Ishikawa (cell line): Measurements from ENCODE around the gene SDK1.

Experiments
- CEBPB ChIP-seq: IDR thresholded peaks from 2 replicates; pipeline ENCODE4 v1.6.1; 2012
- CREB1 ChIP-seq: IDR thresholded peaks from 2 replicates; pipeline ENCODE4 v1.6.1; 2012; ENCODE audit warnings: low read depth
- EGR1 ChIP-seq: IDR thresholded peaks from 2 replicates; pipeline ENCODE4 v1.6.1; 2012
- EP300 ChIP-seq: IDR thresholded peaks from 2 replicates; pipeline ENCODE4 v1.6.1; 2012; ENCODE audit warnings: borderline replicate concordance
- FOXM1 ChIP-seq: IDR thresholded peaks from 2 replicates; pipeline ENCODE4 v1.6.1; 2012; ENCODE audit warnings: low read depth, borderline replicate concordance
- NFIC ChIP-seq: IDR thresholded peaks from 2 replicates; pipeline ENCODE4 v1.6.1; 2012
- RAD21 ChIP-seq: IDR thresholded peaks from 2 replicates; pipeline ENCODE4 v1.6.1; 2012; ENCODE audit warnings: low read depth
- TAF1 ChIP-seq: IDR thresholded peaks from 2 replicates; pipeline ENCODE4 v1.6.1; 2012; ENCODE audit warnings: low read depth, mild to moderate bottlenecking
- TCF12 ChIP-seq: IDR thresholded peaks from 2 replicates; pipeline ENCODE4 v1.6.1; 2012; ENCODE audit warnings: low read depth
- TEAD4 ChIP-seq: IDR thresholded peaks from 2 replicates; pipeline ENCODE4 v1.6.1; 2012
- YY1 ChIP-seq: IDR thresholded peaks from 2 replicates; pipeline ENCODE4 v1.6.1; 2012; ENCODE audit warnings: low read depth
- ZBTB7A ChIP-seq: IDR thresholded peaks from 2 replicates; pipeline ENCODE4 v1.6.1; 2012; ENCODE audit warnings: low read depth
- TF ChIP-seq, protein P1 (sequence below): IDR thresholded peaks from 2 replicates; pipeline ENCODE4 v1.6.1; 2012
- TF ChIP-seq, protein P2 (sequence below): IDR thresholded peaks from 2 replicates; pipeline ENCODE4 v1.6.1; 2012
- TF ChIP-seq, protein P3 (sequence below): IDR thresholded peaks from 2 replicates; pipeline ENCODE4 v1.6.1; 2012; ENCODE audit warnings: low read depth, mild to moderate bottlenecking

Gene SDK1

DNA sequence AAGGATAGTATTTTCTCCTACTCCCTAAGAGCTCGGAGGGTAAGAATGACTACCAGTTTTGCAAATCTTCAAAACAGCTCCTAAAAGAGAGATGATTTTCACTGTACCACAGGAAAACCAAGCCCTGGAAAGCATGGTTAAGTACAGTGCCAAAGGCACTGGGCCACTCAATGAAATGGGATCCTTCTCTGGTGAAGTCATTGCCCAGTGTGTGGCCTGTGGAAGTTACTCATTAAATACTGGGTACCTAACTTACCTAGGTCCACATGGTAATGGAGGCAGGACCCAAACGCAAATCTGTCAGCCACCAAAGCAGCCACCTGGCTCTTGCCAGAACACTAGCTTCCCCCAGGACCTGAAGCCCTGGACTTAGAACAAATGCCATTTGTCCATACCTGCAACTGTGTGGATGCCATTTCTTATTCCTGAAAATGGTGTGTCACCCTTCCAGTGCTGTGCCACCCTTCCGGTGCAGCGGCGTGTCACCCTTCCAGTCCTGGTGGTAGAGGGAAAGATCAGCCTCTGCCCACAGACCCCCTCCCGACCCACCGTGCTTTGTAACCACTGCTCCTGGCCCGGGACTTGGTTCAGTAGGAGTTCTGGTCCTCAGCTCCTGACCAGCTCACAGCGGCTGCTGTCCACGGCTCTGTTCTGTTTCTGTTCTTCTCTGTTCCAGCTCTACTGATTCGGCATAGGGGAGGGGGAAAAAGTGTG is 659.2 kb downstream of the SDK1 start:
- TF ChIP-seq, protein P1, sequence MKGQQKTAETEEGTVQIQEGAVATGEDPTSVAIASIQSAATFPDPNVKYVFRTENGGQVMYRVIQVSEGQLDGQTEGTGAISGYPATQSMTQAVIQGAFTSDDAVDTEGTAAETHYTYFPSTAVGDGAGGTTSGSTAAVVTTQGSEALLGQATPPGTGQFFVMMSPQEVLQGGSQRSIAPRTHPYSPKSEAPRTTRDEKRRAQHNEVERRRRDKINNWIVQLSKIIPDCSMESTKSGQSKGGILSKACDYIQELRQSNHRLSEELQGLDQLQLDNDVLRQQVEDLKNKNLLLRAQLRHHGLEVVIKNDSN: no peak
- TF ChIP-seq ZBTB7A (no peak), TCF12 (no peak), TEAD4 (no peak), CREB1 (no peak), TAF1 (no peak), RAD21 (no peak), CEBPB (no peak), NFIC (no peak), EGR1 (no peak), YY1 (no peak), FOXM1 (no peak), EP300 (no peak)
- TF ChIP-seq, protein P2, sequence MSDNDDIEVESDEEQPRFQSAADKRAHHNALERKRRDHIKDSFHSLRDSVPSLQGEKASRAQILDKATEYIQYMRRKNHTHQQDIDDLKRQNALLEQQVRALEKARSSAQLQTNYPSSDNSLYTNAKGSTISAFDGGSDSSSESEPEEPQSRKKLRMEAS: no peak
- TF ChIP-seq, protein P3, sequence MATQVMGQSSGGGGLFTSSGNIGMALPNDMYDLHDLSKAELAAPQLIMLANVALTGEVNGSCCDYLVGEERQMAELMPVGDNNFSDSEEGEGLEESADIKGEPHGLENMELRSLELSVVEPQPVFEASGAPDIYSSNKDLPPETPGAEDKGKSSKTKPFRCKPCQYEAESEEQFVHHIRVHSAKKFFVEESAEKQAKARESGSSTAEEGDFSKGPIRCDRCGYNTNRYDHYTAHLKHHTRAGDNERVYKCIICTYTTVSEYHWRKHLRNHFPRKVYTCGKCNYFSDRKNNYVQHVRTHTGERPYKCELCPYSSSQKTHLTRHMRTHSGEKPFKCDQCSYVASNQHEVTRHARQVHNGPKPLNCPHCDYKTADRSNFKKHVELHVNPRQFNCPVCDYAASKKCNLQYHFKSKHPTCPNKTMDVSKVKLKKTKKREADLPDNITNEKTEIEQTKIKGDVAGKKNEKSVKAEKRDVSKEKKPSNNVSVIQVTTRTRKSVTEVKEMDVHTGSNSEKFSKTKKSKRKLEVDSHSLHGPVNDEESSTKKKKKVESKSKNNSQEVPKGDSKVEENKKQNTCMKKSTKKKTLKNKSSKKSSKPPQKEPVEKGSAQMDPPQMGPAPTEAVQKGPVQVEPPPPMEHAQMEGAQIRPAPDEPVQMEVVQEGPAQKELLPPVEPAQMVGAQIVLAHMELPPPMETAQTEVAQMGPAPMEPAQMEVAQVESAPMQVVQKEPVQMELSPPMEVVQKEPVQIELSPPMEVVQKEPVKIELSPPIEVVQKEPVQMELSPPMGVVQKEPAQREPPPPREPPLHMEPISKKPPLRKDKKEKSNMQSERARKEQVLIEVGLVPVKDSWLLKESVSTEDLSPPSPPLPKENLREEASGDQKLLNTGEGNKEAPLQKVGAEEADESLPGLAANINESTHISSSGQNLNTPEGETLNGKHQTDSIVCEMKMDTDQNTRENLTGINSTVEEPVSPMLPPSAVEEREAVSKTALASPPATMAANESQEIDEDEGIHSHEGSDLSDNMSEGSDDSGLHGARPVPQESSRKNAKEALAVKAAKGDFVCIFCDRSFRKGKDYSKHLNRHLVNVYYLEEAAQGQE: no peak

DNA sequence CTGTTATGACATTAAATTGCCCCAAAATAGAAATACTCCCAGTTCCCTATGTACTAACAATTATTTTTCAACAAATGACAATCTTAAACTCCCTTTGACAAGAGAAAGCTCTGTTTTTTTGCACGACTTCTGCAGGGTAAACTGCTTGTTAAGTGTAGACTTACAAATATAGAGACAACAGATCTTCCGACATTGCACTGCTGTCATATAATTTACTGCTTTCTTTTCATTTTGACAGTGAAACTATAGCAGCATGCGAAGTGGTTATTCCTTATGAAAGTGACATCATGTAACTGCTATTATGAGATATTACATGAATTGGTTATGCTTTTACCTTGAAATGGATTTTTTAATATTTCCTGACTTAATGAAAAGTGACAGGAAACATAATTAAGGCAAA is 659.9 kb downstream of the SDK1 start:
- TF ChIP-seq RAD21: no peak
- TF ChIP-seq, protein P1: no peak
- TF ChIP-seq TAF1: no peak
- TF ChIP-seq NFIC: no peak
- no peak for TF ChIP-seq ZBTB7A
- no peak for TF ChIP-seq TCF12
- TF ChIP-seq TEAD4: no peak
- no peak for TF ChIP-seq CEBPB
- no peak for TF ChIP-seq EP300
- TF ChIP-seq EGR1: no peak
- no peak for TF ChIP-seq YY1
- TF ChIP-seq, protein P3: no peak
- no peak for TF ChIP-seq CREB1
- TF ChIP-seq FOXM1: no peak

DNA sequence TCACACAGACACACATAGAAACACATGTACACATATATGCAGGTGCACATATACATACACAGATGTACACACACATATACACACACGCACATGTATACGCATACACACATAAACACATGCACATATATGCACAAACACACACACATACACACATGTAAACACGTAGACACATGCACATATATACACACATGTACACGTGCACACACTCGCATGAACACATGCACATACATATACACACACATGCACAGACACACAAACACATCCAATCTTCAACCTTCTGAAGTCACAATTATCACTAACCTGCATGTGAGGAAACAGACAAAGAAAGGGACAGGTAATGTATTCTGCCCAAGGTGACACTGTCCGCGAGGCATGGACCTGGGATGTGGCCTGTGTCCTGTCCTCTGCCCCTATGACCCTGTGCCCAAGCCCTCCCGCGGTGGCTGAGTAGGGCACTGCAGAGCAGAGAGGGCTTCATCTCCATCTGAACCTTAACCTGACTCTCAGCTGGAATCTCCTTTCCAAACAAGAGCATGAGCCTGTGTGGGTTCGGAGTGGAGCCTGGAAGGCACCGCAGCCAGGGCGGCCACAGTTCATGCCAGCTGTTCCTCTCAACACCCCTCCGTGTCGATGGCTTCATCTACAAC is 660.9 kb downstream of the SDK1 start:
- no peak for TF ChIP-seq CEBPB
- no peak for TF ChIP-seq RAD21
- TF ChIP-seq NFIC: no peak
- TF ChIP-seq EGR1: no peak
- no peak for TF ChIP-seq CREB1
- TF ChIP-seq YY1: no peak
- TF ChIP-seq, protein P3: no peak
- no peak for TF ChIP-seq ZBTB7A
- no peak for TF ChIP-seq FOXM1
- TF ChIP-seq, protein P2: no peak
- TF ChIP-seq, protein P1: no peak
- TF ChIP-seq EP300: no peak
- TF ChIP-seq TEAD4: no peak

DNA sequence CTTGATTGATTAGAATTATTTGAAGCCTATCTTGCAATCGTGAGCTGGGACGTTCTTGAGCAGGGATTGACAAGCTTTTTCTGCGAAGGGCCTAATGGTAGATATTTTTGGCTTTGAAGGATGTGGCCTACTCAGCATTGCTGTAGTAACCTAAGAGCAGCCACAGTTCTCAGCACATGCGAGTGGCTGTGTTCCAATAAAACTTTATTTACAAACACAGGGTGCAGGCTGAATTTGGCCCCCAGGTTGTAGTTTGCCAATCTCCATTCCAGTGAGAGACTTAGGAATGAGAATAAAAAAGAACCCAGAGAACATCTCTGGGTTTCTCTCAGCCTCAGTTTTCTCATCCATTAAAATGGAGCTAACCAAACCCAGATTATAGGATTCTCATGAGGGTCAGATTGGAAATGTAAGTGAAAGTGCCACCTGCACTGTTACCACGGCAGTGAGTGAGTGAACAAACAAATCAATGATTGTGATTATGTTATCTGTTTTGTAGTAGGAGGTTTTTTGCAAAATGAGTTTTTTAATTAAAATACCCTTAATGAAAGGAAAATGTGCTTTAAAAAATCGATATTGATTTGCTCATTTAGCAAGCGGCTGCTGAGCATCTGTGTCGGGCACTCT is 664.0 kb downstream of the SDK1 start:
- no peak for TF ChIP-seq RAD21
- TF ChIP-seq, protein P3: no peak
- TF ChIP-seq ZBTB7A: no peak
- no peak for TF ChIP-seq TCF12
- no peak for TF ChIP-seq CREB1
- TF ChIP-seq, protein P2: no peak
- TF ChIP-seq YY1: no peak
- TF ChIP-seq TEAD4: no peak
- no peak for TF ChIP-seq EP300
- no peak for TF ChIP-seq TAF1
- TF ChIP-seq FOXM1: no peak
- no peak for TF ChIP-seq EGR1
- TF ChIP-seq, protein P1: no peak
- no peak for TF ChIP-seq NFIC
- TF ChIP-seq CEBPB: no peak
